Adrenal gland (tissue), 5 donors: ENCODE results near the gene ZNF516.

Experiments used
- CTCF ChIP-seq, 6 experiments: fragments of 450-650 bp in 4 of 6; fragments of 200-600 bp in 2 of 6; sonication (generic) in 1 of 6; IDR thresholded peaks; 1 replicate in 5 of 6; 2 replicates in 1 of 6; pipeline versions ENCODE4 v1.5.1 to v1.8.0; 2016 to 2021; ENCODE audit warnings: antibody characterized with exemption in 6 of 6, mild to moderate bottlenecking in 2 of 6, moderate library complexity in 1 of 6
- POLR2A ChIP-seq, 2 donors: fragments of 450-650 bp; IDR thresholded peaks; one replicate each; pipeline ENCODE4 v1.6.1; 2017; ENCODE audit warnings: antibody characterized with exemption in 2 of 2, mild to moderate bottlenecking in 2 of 2, moderate library complexity in 1 of 2
- donor health status: DM: no; HTN: no; CAD: no.

GRCh38 chr18:76453932-76454331, 41.1 kb downstream of the ZNF516 start:
- TF ChIP-seq CTCF (IDR thresholded peaks at IDR 0.05) (no peak), POLR2A (IDR thresholded peaks at IDR 0.05) (no peak)
